SK-N-SH (cell line): ENCODE data around the gene PSKH1. TPM values are rescaled to one million over a fixed set of nuclear protein-coding genes. Genes with fewer than 3 reads are reported as not detected.

ENCODE experiments used
- CTCF ChIA-PET: fragments of 300-600, 350-600 bp; formaldehyde crosslinking; extraction: SDS; loops from one replicate; lab custom pipeline; 2021; lab: Yijun Ruan, JAX
- POLR2A ChIA-PET: fragments of 350-600 bp; sonication (Branson Sonifier 250); formaldehyde crosslinking; extraction: SDS; loops from one replicate; lab custom pipeline; 2020; ENCODE audit warnings: antibody characterized with exemption, inconsistent platforms; lab: Yijun Ruan, JAX
- DNase-seq: peaks from one replicate; pipeline ENCODE4 v3.0.0; 2012
- H2AFZ ChIP-seq: fragments of 200-600 bp; sonication (generic); 2 replicates; pipeline ENCODE4 v1.8.1; 2016; ENCODE audit warnings: antibody characterized with exemption, mild to moderate bottlenecking, low read depth
- H3F3A ChIP-seq: fragments of 200-600 bp; sonication (generic); replicated peaks from 2 replicates; pipeline ENCODE3; 2016; ENCODE audit warnings: antibody characterized with exemption, mild to moderate bottlenecking; ENCODE audit not compliant: insufficient read depth
- H3K27ac ChIP-seq, 2 experiments: fragments of 200-500 bp in 1 of 2; fragments of 200-600 bp in 1 of 2; sonication (Bioruptor generic) in 1 of 2; sonication (generic), shearing (Covaris generic) in 1 of 2; 2 replicates each; pipeline versions ENCODE4 v1.5.1 to v1.6.1; 2014 to 2016; ENCODE audit warnings: low read depth in 2 of 2, inconsistent platforms in 1 of 2, low read length in 1 of 2, mild to moderate bottlenecking in 1 of 2, mixed read lengths in 1 of 2
- H3K27me3 ChIP-seq: fragments of 200-600 bp; sonication (generic), shearing (Covaris generic); 2 replicates; pipeline ENCODE4 v1.6.1; 2016; ENCODE audit warnings: mixed run types; ENCODE audit not compliant: insufficient read depth
- H3K36me3 ChIP-seq, 2 experiments: fragments of 200-500 bp in 1 of 2; fragments of 200-600 bp in 1 of 2; sonication (Bioruptor generic) in 1 of 2; sonication (generic) in 1 of 2; replicated peaks in 1 of 2; 2 replicates each; pipeline versions ENCODE3 to v1.5.1; 2014 to 2016; ENCODE audit warnings: low read length in 1 of 2, mild to moderate bottlenecking in 1 of 2; ENCODE audit not compliant: insufficient read depth in 2 of 2, control insufficient read depth in 1 of 2
- H3K4me1 ChIP-seq, 2 experiments: fragments of 200-500 bp in 1 of 2; fragments of 200-600 bp in 1 of 2; sonication (Bioruptor generic) in 1 of 2; sonication (generic), shearing (Covaris generic) in 1 of 2; 2 replicates each; pipeline versions ENCODE4 v1.5.1 to v1.6.1; 2014 to 2016; ENCODE audit warnings: low read depth in 1 of 2, low read length in 1 of 2, mixed run types in 1 of 2; ENCODE audit not compliant: insufficient read depth in 2 of 2, control insufficient read depth in 1 of 2
- H3K4me2 ChIP-seq: fragments of 200-600 bp; sonication (generic), shearing (Covaris generic); 2 replicates; pipeline ENCODE4 v1.6.1; 2017; ENCODE audit warnings: mixed run types
- H3K4me3 ChIP-seq, 2 experiments: fragments of 200-500 bp in 1 of 2; fragments of 200-600 bp in 1 of 2; sonication (Bioruptor generic) in 1 of 2; sonication (generic), shearing (Covaris generic) in 1 of 2; 2 replicates each; pipeline versions ENCODE4 v1.5.1 to v1.8.1; 2014 to 2016; ENCODE audit warnings: low read depth in 2 of 2, inconsistent platforms in 1 of 2, low read length in 1 of 2, mild to moderate bottlenecking in 1 of 2, mixed read lengths in 1 of 2, moderate library complexity in 1 of 2
- H3K79me2 ChIP-seq: fragments of 200-600 bp; sonication (generic); 2 replicates; pipeline ENCODE4 v1.8.1; 2017; ENCODE audit warnings: mild to moderate bottlenecking; ENCODE audit not compliant: insufficient read depth
- H3K9ac ChIP-seq: fragments of 200-600 bp; sonication (generic); 2 replicates; pipeline ENCODE4 v1.6.1; 2017; ENCODE audit warnings: mixed run types
- H3K9me2 ChIP-seq: fragments of 200-600 bp; sonication (generic); 2 replicates; pipeline ENCODE4 v1.6.1; 2017; ENCODE audit warnings: mixed run types
- H3K9me3 ChIP-seq: fragments of 200-600 bp; sonication (generic); 2 replicates; pipeline ENCODE4 v1.6.1; 2017; ENCODE audit warnings: mixed run types, mild to moderate bottlenecking, moderate library complexity
- H4K20me1 ChIP-seq: fragments of 200-600 bp; sonication (generic); 2 replicates; pipeline ENCODE4 v1.6.1; 2017; ENCODE audit warnings: mild to moderate bottlenecking, mixed run types; ENCODE audit not compliant: insufficient read depth
- EZH2phosphoT487 ChIP-seq: fragments of 200-600 bp; sonication (generic); IDR thresholded peaks from 2 replicates; pipeline ENCODE4 v1.6.1; 2017; ENCODE audit warnings: low read depth, mixed run types, mild to moderate bottlenecking, antibody characterized with exemption, moderate library complexity, borderline replicate concordance
- FOSL2 ChIP-seq: IDR thresholded peaks from 2 replicates; pipeline ENCODE4 v1.4.0; 2012; ENCODE audit warnings: low read depth, mild to moderate bottlenecking, moderate library complexity, borderline replicate concordance
- GATA2 ChIP-seq: sonication (generic); formaldehyde crosslinking; IDR thresholded peaks from 2 replicates; pipeline ENCODE4 v1.5.0; 2020; ENCODE audit warnings: mild to moderate bottlenecking, missing genetic modification reagents
- MXI1 ChIP-seq: IDR thresholded peaks from 2 replicates; pipeline ENCODE4 v1.6.1; 2012; ENCODE audit warnings: mild to moderate bottlenecking, low read depth, low read length, improper control_type of control experiment
- RAD21 ChIP-seq: IDR thresholded peaks from 2 replicates; pipeline ENCODE4 v1.6.1; 2012; ENCODE audit warnings: mild to moderate bottlenecking, low read length
- SMC3 ChIP-seq: IDR thresholded peaks from 2 replicates; pipeline ENCODE4 v1.6.1; 2012; ENCODE audit warnings: low read depth, low read length, improper control_type of control experiment
- TEAD4 ChIP-seq: IDR thresholded peaks from 2 replicates; pipeline ENCODE4 v1.4.0; 2012; ENCODE audit warnings: mild to moderate bottlenecking, borderline replicate concordance; ENCODE audit not compliant: insufficient read depth
- WGBS: methylation state at CpG from one replicate; pipeline ENCODE4 v1.1.6; 2017; ENCODE audit warnings: low lambda C conversion rate; 5-methylcytosine and 5-hydroxymethylcytosine counted together
- polyA plus RNA-seq, 3 experiments: library from polyadenylated mRNA; depleted of rRNA; stranded (reverse); fragments of >200 nt; gene quantifications; 2 replicates each; pipeline ENCODE4 v1.2.3, GENCODE V29; 2012

PSKH1 gene
- polyA plus RNA-seq, 1 of the 3 experiments (the other 2 are of a cell fraction), result 30.1 TPM

DNA sequence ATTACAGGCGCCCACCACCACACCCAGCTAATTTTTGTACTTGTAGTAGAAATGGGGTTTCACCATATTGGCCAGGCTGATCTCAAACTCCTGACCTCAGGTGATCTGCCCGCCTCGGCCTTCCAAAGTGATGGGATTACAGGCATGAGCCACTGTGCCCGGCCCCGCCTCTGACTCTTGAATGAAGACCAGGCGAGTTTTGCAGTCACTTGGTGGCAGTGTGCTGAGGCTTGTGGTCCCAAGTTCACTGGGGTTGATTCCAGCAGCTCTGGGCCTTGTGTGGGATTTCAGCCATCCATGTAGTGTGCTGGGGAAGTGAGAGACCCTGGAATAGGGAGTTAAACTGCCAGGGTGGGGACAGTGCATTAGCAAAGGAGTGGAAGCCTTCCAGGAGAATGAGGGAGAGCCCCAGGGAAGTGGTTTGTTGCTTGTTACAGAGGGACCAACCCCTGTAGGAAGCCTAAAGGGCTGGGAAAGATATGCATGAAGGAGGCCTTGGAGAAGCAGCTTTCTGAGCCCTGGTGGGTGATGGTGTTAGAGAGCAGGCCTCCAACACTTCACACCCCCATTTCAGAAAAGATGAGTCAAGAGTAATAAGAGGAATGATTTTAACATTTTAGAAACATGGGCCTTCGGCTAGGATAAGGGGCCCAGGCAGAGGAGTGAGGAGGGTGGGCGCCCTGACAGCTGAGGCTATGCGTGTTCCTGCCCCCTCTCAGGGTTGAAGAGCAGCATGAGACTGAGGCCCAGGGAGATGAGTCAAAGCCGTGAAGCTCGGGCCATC is 14.5 kb downstream of the PSKH1 start:
- ChIA-PET POLR2A (no interaction called here), CTCF (interaction anchor here (0.8 to 2.5 kb wide), 3 partner anchors 10 to 24 kb away, joined by 4 to 9 read pairs (median 4); no protein-coding TSS in a partner anchor)
- no peak for DNase-seq
- H3K36me3 ChIP-seq, result peaks cover 0 to 12% of the 10 kb centered on the region in 2 experiments
- peaks cover 15% of the 10 kb centered on the region; the same call in 1 of the 2 replicates for H3K79me2 ChIP-seq
- 91% methylated on average over 11 of the region's 11 CpGs for WGBS
- no peak overlapping the region for H3K4me2 ChIP-seq
- H3F3A ChIP-seq, result no peaks in the 10 kb centered on the region
- no peak overlapping the region for H3K27ac ChIP-seq
- H3K4me1 ChIP-seq, result peaks cover 0 to 14% of the 10 kb centered on the region in 2 experiments; a peak in 1 of 4 replicates
- TF ChIP-seq EZH2phosphoT487, result no peak
- no peak for TF ChIP-seq GATA2 (CRISPR knock-in tag)
- no peak for TF ChIP-seq TEAD4
- H3K9me2 ChIP-seq, result no peaks in the 10 kb centered on the region
- H3K4me3 ChIP-seq, result no peak overlapping the region
- no peak overlapping the region for H2AFZ ChIP-seq
- H3K9me3 ChIP-seq, result no peaks in the 10 kb centered on the region
- H3K27me3 ChIP-seq, result no peaks in the 10 kb centered on the region
- H3K9ac ChIP-seq, result no peak overlapping the region
- 0 out of 2 replicates have a peak, but pooled peaks cover 3% of the 10 kb centered on the region for H4K20me1 ChIP-seq

GRCh38 chr16:67909056-67909742 is 16.1 kb downstream of the PSKH1 start:
- Histone ChIP-seq H3K9me3 (no peaks in the 10 kb centered on the region), H3K4me2 (no peak overlapping the region), H3K27me3 (no peaks in the 10 kb centered on the region), H3K9ac (no peak overlapping the region), H3K79me2 (peaks cover 27% of the 10 kb centered on the region), H3K27ac (peak overlapping the region in 1 of 2 experiments; percentile 47; a peak in 1 of 4 replicates), H2AFZ (no peak overlapping the region), H3K36me3 (peaks cover 0 to 12% of the 10 kb centered on the region in 2 experiments), H4K20me1 (0 out of 2 replicates have a peak, but pooled peaks cover 3% of the 10 kb centered on the region), H3K4me1 (peaks cover 0 to 21% of the 10 kb centered on the region in 2 experiments; a peak in 1 of 4 replicates), H3K4me3 (no peak overlapping the region), H3K9me2 (no peaks in the 10 kb centered on the region), H3F3A (no peaks in the 10 kb centered on the region)
- no peak for DNase-seq
- CTCF ChIA-PET, result interaction anchor here (1.1 to 2.5 kb wide), 3 partner anchors 12 to 25 kb away, joined by 4 to 9 read pairs (median 5); partner anchors contain the start of gene NRN1L
- POLR2A ChIA-PET, result no interaction called here
- WGBS, result 98% methylated on average over 32 of the region's 36 CpGs
- TF ChIP-seq FOSL2, result no peak

- H3K4me2 ChIP-seq, result no peak overlapping the region
- CTCF ChIA-PET, result interaction anchor here (0.9 to 7.7 kb wide), 6 partner anchors 11 to 94 kb away, joined by 3 to 65 read pairs (median 6); partner anchors contain the start of gene NRN1L
- H3K9me2 ChIP-seq, result no peaks in the 10 kb centered on the region
- H3K36me3 ChIP-seq, result peaks cover 0 to 12% of the 10 kb centered on the region in 2 experiments
- H3K27ac ChIP-seq, result peak overlapping the region in 1 of 2 experiments; percentile 47; a peak in 2 of 4 replicates
- H3K9me3 ChIP-seq, result no peaks in the 10 kb centered on the region
- peaks cover 0 to 28% of the 10 kb centered on the region in 2 experiments; a peak in 1 of 4 replicates for H3K4me1 ChIP-seq
- peak; percentile 71 for DNase-seq
- H3K4me3 ChIP-seq, result no peak overlapping the region
- 53% methylated on average over 2 of the region's 2 CpGs for WGBS
- POLR2A ChIA-PET, result interaction anchor here (0.6 to 1.9 kb wide), 3 partner anchors 26 to 209 kb away, joined by 3 to 6 read pairs (median 6); no protein-coding TSS in a partner anchor
- H3K79me2 ChIP-seq, result peaks cover 32% of the 10 kb centered on the region
- H2AFZ ChIP-seq, result no peak overlapping the region
- no peaks in the 10 kb centered on the region for H3F3A ChIP-seq
- no peak overlapping the region for H3K9ac ChIP-seq
- H4K20me1 ChIP-seq, result 0 out of 2 replicates have a peak, but pooled peaks cover 3% of the 10 kb centered on the region
- no peaks in the 10 kb centered on the region for H3K27me3 ChIP-seq
- TF ChIP-seq MXI1, result peak; percentile 71; the same call in 1 of the 2 replicates
- TF ChIP-seq TEAD4, result no peak
- TF ChIP-seq SMC3, result no peak
- TF ChIP-seq RAD21, result peak; percentile 48
These were observed 17.1 kb downstream of the PSKH1 start for GRCh38 chr16:67910158-67910557.
